Kidney capillary endothelial cell (primary cell): Measurements from ENCODE around the gene NCAN.

Source experiments
- DNase-seq: peaks from one replicate; pipeline ENCODE4 v3.0.0-alpha.2; 2018; ENCODE audit warnings: low spot score

The NCAN gene

GRCh38 chr19:19260417-19261214 is 48.9 kb downstream of the NCAN start:
- no peak for DNase-seq

GRCh38 chr19:19261350-19262189 is 49.8 kb downstream of the NCAN start:
- no peak for DNase-seq

GRCh38 chr19:19262190-19263057 is 50.7 kb downstream of the NCAN start:
- no peak for DNase-seq

- DNase-seq: no peak
Observed at GRCh38 chr19:19263886-19264487, 52.2 kb downstream of the NCAN start.

GRCh38 chr19:19267305-19267704 is 55.5 kb downstream of the NCAN start:
- no peak for DNase-seq

GRCh38 chr19:19268453-19269385 is 57.0 kb downstream of the NCAN start:
- DNase-seq: no peak

- no peak for DNase-seq
Observed at GRCh38 chr19:19269952-19270694, 58.4 kb downstream of the NCAN start.

GRCh38 chr19:19270749-19271571 is 59.2 kb downstream of the NCAN start:
- no peak for DNase-seq

- DNase-seq: no peak
Observed at GRCh38 chr19:19271828-19272599, 60.3 kb downstream of the NCAN start.

GRCh38 chr19:19274146-19274545 is 62.4 kb downstream of the NCAN start:
- no peak for DNase-seq

- DNase-seq: no peak
Observed at GRCh38 chr19:19274716-19275565, 63.2 kb downstream of the NCAN start.

GRCh38 chr19:19276386-19276785 is 64.6 kb downstream of the NCAN start:
- no peak for DNase-seq

GRCh38 chr19:19276851-19277250 is 65.1 kb downstream of the NCAN start:
- no peak for DNase-seq

- DNase-seq: no peak
Observed at GRCh38 chr19:19278315-19278714, 66.6 kb downstream of the NCAN start.

- no peak for DNase-seq
Observed at GRCh38 chr19:19279062-19279612, 67.4 kb downstream of the NCAN start.

GRCh38 chr19:19279853-19280252 is 68.1 kb downstream of the NCAN start:
- DNase-seq: no peak

- DNase-seq: no peak
Observed at GRCh38 chr19:19280561-19280960, 68.8 kb downstream of the NCAN start.
